HCT116 (cell line): ENCODE data around the gene HOMER2. TPM values are rescaled to one million over a fixed set of nuclear protein-coding genes. Genes with fewer than 3 reads are reported as not detected.

ENCODE experiments used
- ATAC-seq: fragments of 200-7000 bp; cut with Tn5 transposase; 2 replicates; pipeline ENCODE4 v1.9.1; 2020; ENCODE audit warnings: mild to moderate bottlenecking, moderate library complexity
- BruUV-seq: library from RNA; stranded (reverse); fragments of 400-500 nt; replicated peaks from 2 replicates; lab custom pipeline; 2021; lab: Mats Ljungman, UMichigan
- CTCF ChIA-PET: fragments of 300-600 bp; sonication (Branson Sonifier 250); formaldehyde crosslinking; loops from one replicate; lab custom pipeline; 2021; ENCODE audit warnings: antibody characterized with exemption; lab: Charles Lee
- POLR2A ChIA-PET: fragments of 300-600, 350-600 bp; sonication (Branson Sonifier 250); formaldehyde crosslinking; loops from one replicate; lab custom pipeline; 2021; ENCODE audit warnings: antibody characterized with exemption; lab: Charles Lee
- RAD21 ChIA-PET, 2 experiments: fragments of 300-600 bp; sonication (Branson Sonifier 250); formaldehyde crosslinking; loops; one replicate each; lab custom pipeline; 2023; ENCODE audit warnings: low total read pairs in 2 of 2; ENCODE audit not compliant: uncharacterized antibody in 2 of 2, unreplicated experiment in 2 of 2, low non-redundant PET in 1 of 2; lab: Charles Lee
- DNase-seq: peaks from one replicate; pipeline ENCODE4 v3.0.0-alpha.2; 2010; ENCODE audit warnings: low read depth, low spot score
- H2AFZ ChIP-seq: fragments of 200-600 bp; shearing (Covaris generic), sonication (generic); 2 replicates; pipeline ENCODE4 v1.6.1; 2017; ENCODE audit warnings: low read depth, mixed run types, mixed read lengths, antibody characterized with exemption, low read length; ENCODE audit not compliant: poor library complexity, severe bottlenecking
- H3K27ac ChIP-seq: 2 replicates; pipeline ENCODE4 v1.5.1; 2012; ENCODE audit warnings: low read depth, low read length
- H3K27me3 ChIP-seq: fragments of 200-600 bp; sonication (generic); 2 replicates; pipeline ENCODE4 v1.6.1; 2016; ENCODE audit warnings: mixed run types, low read length, mixed read lengths; ENCODE audit not compliant: insufficient read depth
- H3K36me3 ChIP-seq, 2 experiments: fragments of 200-500 bp in 1 of 2; fragments of 200-600 bp in 1 of 2; sonication (Bioruptor generic) in 1 of 2; sonication (generic) in 1 of 2; 2 replicates each; pipeline versions ENCODE4 v1.5.1 to v1.6.1; 2014 to 2016; ENCODE audit warnings: low read length in 2 of 2, inconsistent platforms in 1 of 2, mixed read lengths in 1 of 2, mixed run types in 1 of 2; ENCODE audit not compliant: insufficient read depth in 2 of 2, control insufficient read depth in 1 of 2
- H3K4me1 ChIP-seq, 2 experiments: fragments of 200-600 bp in 1 of 2; sonication (generic) in 1 of 2; 2 replicates each; pipeline versions ENCODE4 v1.5.1 to v1.6.1; 2012 to 2017; ENCODE audit warnings: low read length in 2 of 2, inconsistent platforms in 1 of 2, mild to moderate bottlenecking in 1 of 2, mixed read lengths in 1 of 2, mixed run types in 1 of 2, moderate library complexity in 1 of 2; ENCODE audit not compliant: insufficient read depth in 2 of 2, control insufficient read depth in 1 of 2
- H3K4me2 ChIP-seq: fragments of 200-600 bp; sonication (generic); 2 replicates; pipeline ENCODE4 v1.6.1; 2017; ENCODE audit warnings: mixed run types, low read length, mixed read lengths
- H3K4me3 ChIP-seq, 2 experiments: fragments of 200-600 bp in 1 of 2; sonication (generic) in 1 of 2; replicated peaks in 1 of 2; 2 replicates each; pipeline ENCODE4 v1.5.1; 2011 to 2016; ENCODE audit warnings: low read length in 2 of 2, control low read depth in 1 of 2, low read depth in 1 of 2, mild to moderate bottlenecking in 1 of 2, mixed read lengths in 1 of 2, mixed run types in 1 of 2
- H3K79me2 ChIP-seq: fragments of 200-600 bp; sonication (generic); 2 replicates; pipeline ENCODE4 v1.6.1; 2017; ENCODE audit warnings: mild to moderate bottlenecking, mixed run types, low read length, moderate library complexity, mixed read lengths; ENCODE audit not compliant: insufficient read depth
- H3K9ac ChIP-seq: fragments of 200-600 bp; sonication (generic); 2 replicates; pipeline ENCODE4 v1.6.1; 2016; ENCODE audit warnings: low read length, mixed read lengths
- H3K9me2 ChIP-seq: fragments of 200-600 bp; sonication (generic), shearing (Covaris generic); 2 replicates; pipeline ENCODE4 v1.6.1; 2017; ENCODE audit warnings: mixed run types, mild to moderate bottlenecking, moderate library complexity; ENCODE audit not compliant: insufficient read depth
- H3K9me3 ChIP-seq, 2 experiments: fragments of 200-500 bp in 1 of 2; fragments of 200-600 bp in 1 of 2; sonication (Bioruptor generic) in 1 of 2; sonication (generic) in 1 of 2; 2 replicates each; pipeline ENCODE4 v1.6.1; 2014 to 2017; ENCODE audit warnings: low read length in 2 of 2, mixed read lengths in 2 of 2, inconsistent platforms in 1 of 2, low read depth in 1 of 2, mild to moderate bottlenecking in 1 of 2, mixed run types in 1 of 2, moderate library complexity in 1 of 2; ENCODE audit not compliant: control insufficient read depth in 1 of 2, insufficient read depth in 1 of 2
- H4K20me1 ChIP-seq: fragments of 200-600 bp; sonication (generic), shearing (Covaris generic); 2 replicates; pipeline ENCODE4 v1.6.1; 2017; ENCODE audit warnings: mixed run types, mild to moderate bottlenecking, moderate library complexity; ENCODE audit not compliant: insufficient read depth
- CBX3 ChIP-seq: IDR thresholded peaks from 2 replicates; pipeline ENCODE4 v1.6.1; 2012; ENCODE audit warnings: low read depth
- EGR1 ChIP-seq: IDR thresholded peaks from 2 replicates; pipeline ENCODE4 v1.6.1; 2012; ENCODE audit warnings: low read depth
- EZH2 ChIP-seq: fragments of 200-600 bp; sonication (generic); IDR thresholded peaks from 2 replicates; pipeline ENCODE4 v1.6.1; 2017; ENCODE audit warnings: antibody characterized with exemption, mixed run types
- POLR2A ChIP-seq: IDR thresholded peaks from 2 replicates; pipeline ENCODE4 v1.7.0; 2011; ENCODE audit warnings: borderline replicate concordance; ENCODE audit not compliant: insufficient read depth, insufficient read length; ENCODE audit errors: extremely low read depth
- ZFX ChIP-seq: fragments of 450-650 bp; IDR thresholded peaks from 2 replicates; pipeline ENCODE4 v1.6.1; 2017
- intact Hi-C: fragments of 100-400 bp; cut with micrococcal nuclease; formaldehyde crosslinking; loops from 2 replicates; pipeline ENCODE4 v1.10.0; 2022
- total RNA-seq: library from RNA; stranded (reverse); gene quantifications from one replicate; pipeline ENCODE4 v1.2.1, GENCODE V29; 2021; ENCODE audit not compliant: unreplicated experiment
- TF ChIP-seq, protein P1 (sequence below), 3 experiments: fragments of 200-600 bp in 1 of 3; sonication (generic) in 1 of 3; IDR thresholded peaks in 2 of 3; conservative IDR thresholded peaks in 1 of 3; 2 replicates each; pipeline ENCODE4 v1.5.1; 2012 to 2017; ENCODE audit warnings: low read depth in 2 of 3, low read length in 2 of 3, antibody characterized with exemption in 1 of 3, borderline replicate concordance in 1 of 3, control low read depth in 1 of 3, mild to moderate bottlenecking in 1 of 3, mixed read lengths in 1 of 3, mixed run types in 1 of 3, moderate library complexity in 1 of 3; ENCODE audit not compliant: insufficient read depth in 1 of 3
- TF ChIP-seq, protein P2 (sequence below): IDR thresholded peaks from 2 replicates; pipeline ENCODE4 v1.6.1; 2012; ENCODE audit warnings: low read depth
- TF ChIP-seq, protein P3 (sequence below): IDR thresholded peaks from 2 replicates; pipeline ENCODE4 v1.6.1; 2011; ENCODE audit warnings: mild to moderate bottlenecking, low read length, moderate library complexity; ENCODE audit not compliant: insufficient replicate concordance; ENCODE audit errors: extremely low read depth

Gene HOMER2
- total RNA-seq, 1 experiment from 2014 or later = 3.9 TPM

DNA sequence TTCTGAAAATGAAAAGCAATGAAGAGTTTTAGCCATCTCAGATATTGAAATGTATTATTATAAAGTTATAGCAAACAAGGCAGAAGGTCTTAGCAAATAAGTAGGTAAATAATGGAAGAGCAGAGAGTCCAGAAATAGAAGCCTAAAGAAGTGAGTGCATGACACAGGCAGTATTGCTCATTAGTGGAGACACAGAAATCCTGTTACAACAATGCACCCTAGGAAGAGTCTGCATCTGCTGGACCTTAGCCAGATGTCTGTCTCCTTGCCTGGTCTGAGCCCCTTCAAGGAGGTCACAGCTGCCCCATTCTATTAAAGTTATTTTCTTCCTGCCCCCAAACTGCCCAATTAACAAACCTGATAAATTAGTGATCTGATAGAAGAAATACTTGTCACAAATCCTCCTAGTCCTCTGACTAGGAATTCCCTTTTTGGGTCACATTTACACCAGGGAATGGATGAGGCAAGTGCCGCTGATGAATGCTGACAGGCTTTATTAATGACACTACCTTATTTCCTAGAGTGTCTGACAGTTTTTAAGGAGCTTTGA is 51.9 kb downstream of the HOMER2 start:
- intact Hi-C loops = no loop called here
- no peaks in the 10 kb centered on the region for H3K79me2 ChIP-seq
- no peak overlapping the region for H3K27ac ChIP-seq
- TF ChIP-seq, protein P1, sequence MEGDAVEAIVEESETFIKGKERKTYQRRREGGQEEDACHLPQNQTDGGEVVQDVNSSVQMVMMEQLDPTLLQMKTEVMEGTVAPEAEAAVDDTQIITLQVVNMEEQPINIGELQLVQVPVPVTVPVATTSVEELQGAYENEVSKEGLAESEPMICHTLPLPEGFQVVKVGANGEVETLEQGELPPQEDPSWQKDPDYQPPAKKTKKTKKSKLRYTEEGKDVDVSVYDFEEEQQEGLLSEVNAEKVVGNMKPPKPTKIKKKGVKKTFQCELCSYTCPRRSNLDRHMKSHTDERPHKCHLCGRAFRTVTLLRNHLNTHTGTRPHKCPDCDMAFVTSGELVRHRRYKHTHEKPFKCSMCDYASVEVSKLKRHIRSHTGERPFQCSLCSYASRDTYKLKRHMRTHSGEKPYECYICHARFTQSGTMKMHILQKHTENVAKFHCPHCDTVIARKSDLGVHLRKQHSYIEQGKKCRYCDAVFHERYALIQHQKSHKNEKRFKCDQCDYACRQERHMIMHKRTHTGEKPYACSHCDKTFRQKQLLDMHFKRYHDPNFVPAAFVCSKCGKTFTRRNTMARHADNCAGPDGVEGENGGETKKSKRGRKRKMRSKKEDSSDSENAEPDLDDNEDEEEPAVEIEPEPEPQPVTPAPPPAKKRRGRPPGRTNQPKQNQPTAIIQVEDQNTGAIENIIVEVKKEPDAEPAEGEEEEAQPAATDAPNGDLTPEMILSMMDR (IDR thresholded peaks at IDR 0.05 in 2 of 3, conservative IDR thresholded peaks at IDR 0.05 in 1 of 3; ENCODE audit: borderline replicate concordance in 1 of 3, insufficient read depth in 1 of 3, low read depth in 2 of 3, low read length in 2 of 3) = no peak
- TF ChIP-seq, protein P2, sequence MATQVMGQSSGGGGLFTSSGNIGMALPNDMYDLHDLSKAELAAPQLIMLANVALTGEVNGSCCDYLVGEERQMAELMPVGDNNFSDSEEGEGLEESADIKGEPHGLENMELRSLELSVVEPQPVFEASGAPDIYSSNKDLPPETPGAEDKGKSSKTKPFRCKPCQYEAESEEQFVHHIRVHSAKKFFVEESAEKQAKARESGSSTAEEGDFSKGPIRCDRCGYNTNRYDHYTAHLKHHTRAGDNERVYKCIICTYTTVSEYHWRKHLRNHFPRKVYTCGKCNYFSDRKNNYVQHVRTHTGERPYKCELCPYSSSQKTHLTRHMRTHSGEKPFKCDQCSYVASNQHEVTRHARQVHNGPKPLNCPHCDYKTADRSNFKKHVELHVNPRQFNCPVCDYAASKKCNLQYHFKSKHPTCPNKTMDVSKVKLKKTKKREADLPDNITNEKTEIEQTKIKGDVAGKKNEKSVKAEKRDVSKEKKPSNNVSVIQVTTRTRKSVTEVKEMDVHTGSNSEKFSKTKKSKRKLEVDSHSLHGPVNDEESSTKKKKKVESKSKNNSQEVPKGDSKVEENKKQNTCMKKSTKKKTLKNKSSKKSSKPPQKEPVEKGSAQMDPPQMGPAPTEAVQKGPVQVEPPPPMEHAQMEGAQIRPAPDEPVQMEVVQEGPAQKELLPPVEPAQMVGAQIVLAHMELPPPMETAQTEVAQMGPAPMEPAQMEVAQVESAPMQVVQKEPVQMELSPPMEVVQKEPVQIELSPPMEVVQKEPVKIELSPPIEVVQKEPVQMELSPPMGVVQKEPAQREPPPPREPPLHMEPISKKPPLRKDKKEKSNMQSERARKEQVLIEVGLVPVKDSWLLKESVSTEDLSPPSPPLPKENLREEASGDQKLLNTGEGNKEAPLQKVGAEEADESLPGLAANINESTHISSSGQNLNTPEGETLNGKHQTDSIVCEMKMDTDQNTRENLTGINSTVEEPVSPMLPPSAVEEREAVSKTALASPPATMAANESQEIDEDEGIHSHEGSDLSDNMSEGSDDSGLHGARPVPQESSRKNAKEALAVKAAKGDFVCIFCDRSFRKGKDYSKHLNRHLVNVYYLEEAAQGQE = no peak
- no peak for TF ChIP-seq EGR1
- no peak for TF ChIP-seq EZH2
- no peak for TF ChIP-seq ZFX
- TF ChIP-seq, protein P3, sequence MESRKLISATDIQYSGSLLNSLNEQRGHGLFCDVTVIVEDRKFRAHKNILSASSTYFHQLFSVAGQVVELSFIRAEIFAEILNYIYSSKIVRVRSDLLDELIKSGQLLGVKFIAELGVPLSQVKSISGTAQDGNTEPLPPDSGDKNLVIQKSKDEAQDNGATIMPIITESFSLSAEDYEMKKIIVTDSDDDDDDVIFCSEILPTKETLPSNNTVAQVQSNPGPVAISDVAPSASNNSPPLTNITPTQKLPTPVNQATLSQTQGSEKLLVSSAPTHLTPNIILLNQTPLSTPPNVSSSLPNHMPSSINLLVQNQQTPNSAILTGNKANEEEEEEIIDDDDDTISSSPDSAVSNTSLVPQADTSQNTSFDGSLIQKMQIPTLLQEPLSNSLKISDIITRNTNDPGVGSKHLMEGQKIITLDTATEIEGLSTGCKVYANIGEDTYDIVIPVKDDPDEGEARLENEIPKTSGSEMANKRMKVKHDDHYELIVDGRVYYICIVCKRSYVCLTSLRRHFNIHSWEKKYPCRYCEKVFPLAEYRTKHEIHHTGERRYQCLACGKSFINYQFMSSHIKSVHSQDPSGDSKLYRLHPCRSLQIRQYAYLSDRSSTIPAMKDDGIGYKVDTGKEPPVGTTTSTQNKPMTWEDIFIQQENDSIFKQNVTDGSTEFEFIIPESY = no peak
- TF ChIP-seq CBX3 = no peak
- no peak for TF ChIP-seq POLR2A
- ChIA-PET POLR2A (no interaction called here), RAD21 (no interaction called here), CTCF (no interaction called here)
- no peak for DNase-seq
- no peak overlapping the region for H2AFZ ChIP-seq
- no peaks in the 10 kb centered on the region for H4K20me1 ChIP-seq
- no peak overlapping the region for H3K4me3 ChIP-seq
- no TSS peak for BruUV-seq
- no peak for ATAC-seq
- no peaks in the 10 kb centered on the region for H3K9me3 ChIP-seq
- no peaks in the 10 kb centered on the region for H3K4me1 ChIP-seq
- H3K4me2 ChIP-seq = no peak overlapping the region
- no peaks in the 10 kb centered on the region for H3K36me3 ChIP-seq
- H3K9me2 ChIP-seq = no peaks in the 10 kb centered on the region
- no peaks in the 10 kb centered on the region for H3K27me3 ChIP-seq
- H3K9ac ChIP-seq = no peak overlapping the region
